ENCODE results near the gene ANO6.

Gene ANO6

GRCh38 chr12:45415393-45415817 lies 199.5 kb downstream of the ANO6 start:
- no peak for DNase-seq

- no peak for DNase-seq
Observed at GRCh38 chr12:45416126-45416525, 200.2 kb downstream of the ANO6 start.

- DNase-seq, result no peak
Observed at GRCh38 chr12:45418520-45418919, 202.6 kb downstream of the ANO6 start.

- no peak for DNase-seq
Observed at GRCh38 chr12:45419317-45419814, 203.5 kb downstream of the ANO6 start.

- DNase-seq, result no peak
Observed at GRCh38 chr12:45421736-45422135, 205.8 kb downstream of the ANO6 start.

GRCh38 chr12:45423931-45424330 lies 208.0 kb downstream of the ANO6 start:
- no peak for DNase-seq

GRCh38 chr12:45425426-45425825 lies 209.5 kb downstream of the ANO6 start:
- DNase-seq, result no peak

GRCh38 chr12:45426294-45426693 lies 210.4 kb downstream of the ANO6 start:
- no peak for DNase-seq

GRCh38 chr12:45427042-45427441 lies 211.1 kb downstream of the ANO6 start:
- DNase-seq, result no peak

- DNase-seq, result no peak
Observed at GRCh38 chr12:45429831-45430230, 213.9 kb downstream of the ANO6 start.

- DNase-seq, result no peak
Observed at GRCh38 chr12:45431126-45431525, 215.2 kb downstream of the ANO6 start.

- DNase-seq, result no peak
Observed at GRCh38 chr12:45432710-45433109, 216.8 kb downstream of the ANO6 start.

GRCh38 chr12:45433441-45433868 lies 217.6 kb downstream of the ANO6 start:
- no peak for DNase-seq

GRCh38 chr12:45434094-45434493 lies 218.2 kb downstream of the ANO6 start:
- DNase-seq, result no peak

GRCh38 chr12:45435945-45436710 lies 220.2 kb downstream of the ANO6 start:
- DNase-seq, result no peak

GRCh38 chr12:45439039-45439438 lies 223.1 kb downstream of the ANO6 start:
- no peak for DNase-seq

- no peak for DNase-seq
Observed at GRCh38 chr12:45446013-45446412, 230.1 kb downstream of the ANO6 start.

- peak; percentile 29 for DNase-seq
Observed at GRCh38 chr12:45458238-45458637, 242.3 kb downstream of the ANO6 start.

GRCh38 chr12:45458854-45459807 lies 243.2 kb downstream of the ANO6 start:
- DNase-seq, result no peak

GRCh38 chr12:45462506-45462905 lies 246.6 kb downstream of the ANO6 start:
- peak; percentile 46 for DNase-seq

- DNase-seq, result no peak
Observed at GRCh38 chr12:45464699-45465098, 248.8 kb downstream of the ANO6 start.

GRCh38 chr12:45468751-45469615 lies 253.1 kb downstream of the ANO6 start:
- DNase-seq, result no peak

- no peak for DNase-seq
Observed at GRCh38 chr12:45469902-45470301, 254.0 kb downstream of the ANO6 start.

Data from RPMI8226 (cell line).